DOHH2 (cell line): ENCODE data around the gene COQ4.
A peak's percentile ranks its signal among the peaks of the same experiment; 100 is the strongest.

ENCODE experiments used
- H3F3A ChIP-seq: fragments of 200-600 bp; sonication (generic), shearing (Covaris generic); 2 replicates; pipeline ENCODE4 v1.6.0; 2016; ENCODE audit warnings: antibody characterized with exemption, mild to moderate bottlenecking; ENCODE audit not compliant: control insufficient read depth, insufficient read depth
- H3K27ac ChIP-seq: fragments of 200-600 bp; sonication (generic); 2 replicates; pipeline ENCODE4 v1.5.1; 2014; ENCODE audit warnings: low read depth, mild to moderate bottlenecking, low read length, moderate library complexity
- H3K27me3 ChIP-seq: fragments of 200-600 bp; sonication (generic); 2 replicates; pipeline ENCODE4 v1.6.1; 2014; ENCODE audit warnings: mild to moderate bottlenecking, low read length, mixed read lengths; ENCODE audit not compliant: control insufficient read depth
- H3K36me3 ChIP-seq: fragments of 200-600 bp; sonication (generic); 2 replicates; pipeline ENCODE4 v1.6.1; 2014; ENCODE audit warnings: mild to moderate bottlenecking, low read length, moderate library complexity, mixed read lengths; ENCODE audit not compliant: control insufficient read depth
- H3K4me1 ChIP-seq: fragments of 200-600 bp; sonication (generic); 2 replicates; pipeline ENCODE4 v1.6.1; 2014; ENCODE audit warnings: mild to moderate bottlenecking, low read length, mixed read lengths; ENCODE audit not compliant: control insufficient read depth
- H3K4me2 ChIP-seq: fragments of 200-600 bp; sonication (generic); 2 replicates; pipeline ENCODE4 v1.6.0; 2014; ENCODE audit warnings: mild to moderate bottlenecking, low read length, moderate library complexity
- H3K4me3 ChIP-seq: fragments of 200-600 bp; sonication (generic); 2 replicates; pipeline ENCODE4 v1.5.1; 2014; ENCODE audit warnings: mild to moderate bottlenecking, low read length, mixed read lengths
- H3K79me2 ChIP-seq: fragments of 200-600 bp; sonication (generic); 2 replicates; pipeline ENCODE4 v1.6.1; 2014; ENCODE audit warnings: mild to moderate bottlenecking, low read length, mixed read lengths; ENCODE audit not compliant: control insufficient read depth
- H3K9me2 ChIP-seq: fragments of 200-600 bp; sonication (generic); replicated peaks from 2 replicates; pipeline ENCODE4 v1.6.1; 2014; ENCODE audit warnings: mild to moderate bottlenecking, low read length, mixed read lengths; ENCODE audit not compliant: control insufficient read depth
- H3K9me3 ChIP-seq: fragments of 200-600 bp; sonication (generic); 2 replicates; pipeline ENCODE4 v1.6.1; 2014; ENCODE audit warnings: antibody characterized with exemption, low read length, mixed read lengths; ENCODE audit not compliant: control insufficient read depth, insufficient read depth
- H4K20me1 ChIP-seq: fragments of 200-600 bp; sonication (generic); 2 replicates; pipeline ENCODE4 v1.6.0; 2014; ENCODE audit warnings: low read depth, mild to moderate bottlenecking, antibody characterized with exemption, low read length, moderate library complexity; ENCODE audit not compliant: control insufficient read depth, insufficient read depth
- EZH2phosphoT487 ChIP-seq: fragments of 200-600 bp; sonication (generic); IDR thresholded peaks from 2 replicates; pipeline ENCODE4 v1.6.1; 2017; ENCODE audit warnings: borderline replicate concordance, mild to moderate bottlenecking, antibody characterized with exemption, low read length, moderate library complexity, mixed read lengths
- TF ChIP-seq, protein P1 (sequence below): fragments of 200-600 bp; sonication (generic); IDR thresholded peaks from one replicate; pipeline ENCODE4 v1.5.1; 2014; ENCODE audit warnings: antibody characterized with exemption, mild to moderate bottlenecking, low read depth, low read length; ENCODE audit not compliant: poor library complexity, severe bottlenecking

COQ4 gene

GRCh38 chr9:128316421-128316820 lies 6.2 kb upstream of the COQ4 start:
- Histone ChIP-seq H3K4me3 (no peak overlapping the region), H3K79me2 (peaks cover 10% of the 10 kb centered on the region), H3K27me3 (no peaks in the 10 kb centered on the region), H3K4me1 (peaks cover 6% of the 10 kb centered on the region), H3F3A (no peaks in the 10 kb centered on the region), H3K27ac (no peak overlapping the region), H4K20me1 (no peaks in the 10 kb centered on the region), H3K9me2 (no peaks in the 10 kb centered on the region), H3K9me3 (no peaks in the 10 kb centered on the region), H3K4me2 (no peak overlapping the region), H3K36me3 (peaks cover 28% of the 10 kb centered on the region)
- TF ChIP-seq EZH2phosphoT487, result no peak
- TF ChIP-seq, protein P1, sequence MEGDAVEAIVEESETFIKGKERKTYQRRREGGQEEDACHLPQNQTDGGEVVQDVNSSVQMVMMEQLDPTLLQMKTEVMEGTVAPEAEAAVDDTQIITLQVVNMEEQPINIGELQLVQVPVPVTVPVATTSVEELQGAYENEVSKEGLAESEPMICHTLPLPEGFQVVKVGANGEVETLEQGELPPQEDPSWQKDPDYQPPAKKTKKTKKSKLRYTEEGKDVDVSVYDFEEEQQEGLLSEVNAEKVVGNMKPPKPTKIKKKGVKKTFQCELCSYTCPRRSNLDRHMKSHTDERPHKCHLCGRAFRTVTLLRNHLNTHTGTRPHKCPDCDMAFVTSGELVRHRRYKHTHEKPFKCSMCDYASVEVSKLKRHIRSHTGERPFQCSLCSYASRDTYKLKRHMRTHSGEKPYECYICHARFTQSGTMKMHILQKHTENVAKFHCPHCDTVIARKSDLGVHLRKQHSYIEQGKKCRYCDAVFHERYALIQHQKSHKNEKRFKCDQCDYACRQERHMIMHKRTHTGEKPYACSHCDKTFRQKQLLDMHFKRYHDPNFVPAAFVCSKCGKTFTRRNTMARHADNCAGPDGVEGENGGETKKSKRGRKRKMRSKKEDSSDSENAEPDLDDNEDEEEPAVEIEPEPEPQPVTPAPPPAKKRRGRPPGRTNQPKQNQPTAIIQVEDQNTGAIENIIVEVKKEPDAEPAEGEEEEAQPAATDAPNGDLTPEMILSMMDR, result no peak

DNA sequence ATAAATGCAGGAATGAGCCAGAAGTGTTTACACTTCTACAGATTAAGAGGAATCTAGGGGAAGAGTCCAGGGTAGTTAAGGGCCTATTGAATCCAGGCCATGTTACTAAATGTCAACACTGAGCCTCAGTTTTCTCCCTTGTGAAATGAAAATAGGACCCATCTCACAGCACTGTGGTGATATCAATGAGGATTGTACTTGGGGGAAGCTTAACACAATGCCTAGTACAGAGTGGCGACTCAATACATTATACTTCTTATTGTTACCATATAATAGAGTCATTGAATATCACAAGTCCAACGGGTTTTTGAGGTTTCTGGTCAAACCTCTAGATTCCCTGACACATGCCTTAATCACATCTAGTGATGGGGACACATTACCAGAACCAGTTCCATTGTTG lies 5.0 kb upstream of the COQ4 start:
- Histone ChIP-seq H3K36me3 (peaks cover 29% of the 10 kb centered on the region), H3K79me2 (peaks cover 18% of the 10 kb centered on the region), H3K9me3 (no peaks in the 10 kb centered on the region), H3K27ac (no peak overlapping the region), H3F3A (no peaks in the 10 kb centered on the region), H3K4me1 (peaks cover 7% of the 10 kb centered on the region), H3K4me3 (no peak overlapping the region), H4K20me1 (no peaks in the 10 kb centered on the region), H3K4me2 (no peak overlapping the region), H3K27me3 (no peaks in the 10 kb centered on the region), H3K9me2 (no peaks in the 10 kb centered on the region)
- TF ChIP-seq, protein P1, result no peak
- no peak for TF ChIP-seq EZH2phosphoT487

GRCh38 chr9:128321343-128321742 lies 1.3 kb upstream of the COQ4 start:
- peaks cover 37% of the 10 kb centered on the region for H3K36me3 ChIP-seq
- H3K27ac ChIP-seq, result no peak overlapping the region
- TF ChIP-seq, protein P1, result no peak
- TF ChIP-seq EZH2phosphoT487, result no peak

DNA sequence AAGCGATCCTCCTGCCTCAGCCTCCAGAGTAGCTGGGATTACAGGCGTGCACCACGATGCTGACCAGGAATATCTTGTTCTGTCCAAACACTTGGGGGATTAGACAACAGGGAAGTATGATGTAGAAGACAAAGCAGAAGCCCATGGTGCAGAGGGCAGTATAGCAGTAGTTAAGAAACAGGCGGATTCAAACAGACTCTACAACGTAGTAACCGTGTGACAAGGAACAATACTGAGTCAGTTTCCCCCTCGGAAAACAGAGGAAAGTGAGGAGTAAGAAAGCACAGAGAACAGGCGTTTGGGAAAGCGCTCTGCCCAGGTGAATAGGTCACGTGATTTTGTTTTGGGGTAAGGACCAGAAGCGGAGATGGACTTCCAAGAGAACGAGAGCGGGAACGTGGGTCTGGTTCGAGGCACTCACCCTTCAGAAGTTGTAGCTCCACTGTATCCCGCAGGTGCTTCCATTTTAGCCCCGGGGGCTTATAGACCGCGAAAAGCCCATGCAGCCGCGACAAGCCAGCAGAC lies 698 bp upstream of the COQ4 start:
- no peaks in the 10 kb centered on the region for H3K9me2 ChIP-seq
- no peaks in the 10 kb centered on the region for H3K9me3 ChIP-seq
- peak overlapping the region; percentile 71 for H3K27ac ChIP-seq
- H3K4me1 ChIP-seq, result peaks cover 23% of the 10 kb centered on the region
- H3K4me3 ChIP-seq, result peak overlapping the region; percentile 93
- peaks cover 47% of the 10 kb centered on the region for H3K79me2 ChIP-seq
- H3K4me2 ChIP-seq, result peak overlapping the region; percentile 84
- TF ChIP-seq, protein P1, result no peak
- TF ChIP-seq EZH2phosphoT487, result no peak
- H4K20me1 ChIP-seq, result no peaks in the 10 kb centered on the region
- no peaks in the 10 kb centered on the region for H3F3A ChIP-seq
- H3K36me3 ChIP-seq, result peaks cover 33% of the 10 kb centered on the region
- H3K27me3 ChIP-seq, result no peaks in the 10 kb centered on the region

More at GRCh38 chr9:128321343-128321742, 1.3 kb upstream of the COQ4 start:
- no peaks in the 10 kb centered on the region for H3K9me2 ChIP-seq
- peak overlapping the region; percentile 84 for H3K4me2 ChIP-seq
- peaks cover 47% of the 10 kb centered on the region for H3K79me2 ChIP-seq
- H3K27me3 ChIP-seq, result no peaks in the 10 kb centered on the region
- peak overlapping the region; percentile 93 for H3K4me3 ChIP-seq
- H3K9me3 ChIP-seq, result no peaks in the 10 kb centered on the region
- peaks cover 23% of the 10 kb centered on the region for H3K4me1 ChIP-seq
- H3F3A ChIP-seq, result no peaks in the 10 kb centered on the region
- no peaks in the 10 kb centered on the region for H4K20me1 ChIP-seq
